Endothelial cell of umbilical vein (primary cell): ENCODE data around the gene PPP1R13B. TPM values are rescaled to one million over a fixed set of nuclear protein-coding genes. Genes with fewer than 3 reads are reported as not detected.

Source experiments
- BruUV-seq: library from RNA; stranded (reverse); fragments of 400-500 nt; replicated peaks from 2 replicates; lab custom pipeline; 2021; lab: Mats Ljungman, UMichigan
- CTCF ChIA-PET: fragments of 300-600, 350-600 bp; sonication (Branson Sonifier 250); formaldehyde crosslinking; loops from one replicate; lab custom pipeline; 2021; ENCODE audit warnings: antibody characterized with exemption, inconsistent platforms; lab: Charles Lee
- POLR2A ChIA-PET: fragments of 300-600, 350-600 bp; sonication (Branson Sonifier 250); formaldehyde crosslinking; loops from one replicate; lab custom pipeline; 2021; ENCODE audit warnings: antibody characterized with exemption, inconsistent platforms; lab: Charles Lee
- DNase-seq: peaks from one replicate; pipeline ENCODE4 v3.0.0-alpha.2; 2011; ENCODE audit warnings: low read depth, low spot score
- FAIRE-seq: peaks from 2 replicates; lab custom pipeline; 2011; peaks lifted over from hg19 to GRCh38; lab: Jason Lieb, UNC
- H2AFZ ChIP-seq: 2 replicates; pipeline ENCODE4 v1.6.0; 2012; ENCODE audit warnings: low read depth, low read length, control low read depth, inconsistent platforms
- H3K27ac ChIP-seq: 2 replicates; pipeline ENCODE4 v1.5.1; 2011; ENCODE audit warnings: low read depth, mild to moderate bottlenecking, control low read depth, low read length, moderate library complexity; ENCODE audit not compliant: insufficient read depth
- H3K27me3 ChIP-seq, 2 experiments: 2 replicates each; pipeline versions ENCODE4 v1.6.0 to v1.6.1; 2011; ENCODE audit warnings: low read length in 2 of 2, mixed read lengths in 1 of 2; ENCODE audit not compliant: control insufficient read depth in 2 of 2, insufficient read depth in 2 of 2
- H3K36me3 ChIP-seq, 2 experiments: 2 replicates in 1 of 2; 3 replicates in 1 of 2; pipeline ENCODE4 v1.5.1; 2011; ENCODE audit warnings: low read length in 2 of 2, mild to moderate bottlenecking in 1 of 2, moderate library complexity in 1 of 2; ENCODE audit not compliant: control insufficient read depth in 2 of 2, insufficient read depth in 2 of 2; ENCODE audit errors: extremely low read depth in 1 of 2
- H3K4me1 ChIP-seq: 3 replicates; pipeline ENCODE4 v1.5.1; 2011; ENCODE audit warnings: mild to moderate bottlenecking, low read length; ENCODE audit not compliant: control insufficient read depth, insufficient read depth; ENCODE audit errors: extremely low read depth
- H3K4me2 ChIP-seq: 2 replicates; pipeline ENCODE4 v1.6.1; 2011; ENCODE audit warnings: low read length, control low read depth, mixed read lengths; ENCODE audit not compliant: insufficient read depth
- H3K4me3 ChIP-seq, 3 experiments: fragments of 200-600 bp in 1 of 3; sonication (generic), shearing (Covaris generic) in 1 of 3; replicated peaks in 1 of 3; 2 replicates each; pipeline ENCODE4 v1.5.1; 2011 to 2016; ENCODE audit warnings: control low read depth in 3 of 3, low read length in 3 of 3, mild to moderate bottlenecking in 2 of 3, inconsistent platforms in 1 of 3, low read depth in 1 of 3, moderate library complexity in 1 of 3; ENCODE audit not compliant: insufficient read depth in 1 of 3
- H3K79me2 ChIP-seq: 2 replicates; pipeline ENCODE4 v1.6.0; 2012; ENCODE audit warnings: low read length, inconsistent platforms; ENCODE audit not compliant: control insufficient read depth, insufficient read depth
- H3K9ac ChIP-seq: replicated peaks from 2 replicates; pipeline ENCODE3; 2011; ENCODE audit warnings: low read length, control low read depth; ENCODE audit not compliant: insufficient read depth; ENCODE audit errors: extremely low read depth
- H3K9me1 ChIP-seq: replicated peaks from 3 replicates; pipeline ENCODE4 v1.6.0; 2011; ENCODE audit warnings: mild to moderate bottlenecking, low read length; ENCODE audit not compliant: control insufficient read depth, insufficient read depth; ENCODE audit errors: extremely low read depth
- H3K9me3 ChIP-seq: replicated peaks from 2 replicates; pipeline ENCODE4 v1.5.1; 2012; ENCODE audit warnings: low read length, inconsistent platforms; ENCODE audit not compliant: control insufficient read depth, insufficient read depth
- H4K20me1 ChIP-seq: replicated peaks from 2 replicates; pipeline ENCODE3; 2011; ENCODE audit warnings: mild to moderate bottlenecking, low read length; ENCODE audit not compliant: control insufficient read depth, insufficient read depth; ENCODE audit errors: extremely low read depth
- EZH2 ChIP-seq: IDR thresholded peaks from 2 replicates; pipeline ENCODE4 v1.6.1; 2012; ENCODE audit warnings: borderline replicate concordance, low read depth, mild to moderate bottlenecking, moderate library complexity, low read length, inconsistent platforms; ENCODE audit not compliant: severe bottlenecking
- GATA2 ChIP-seq: IDR thresholded peaks from 2 replicates; pipeline ENCODE4 v1.7.0; 2011; ENCODE audit warnings: low read depth, mild to moderate bottlenecking, moderate library complexity, mixed read lengths, low read length; ENCODE audit not compliant: insufficient read length, insufficient read depth
- POLR2A ChIP-seq: IDR thresholded peaks from 2 replicates; pipeline ENCODE4 v1.6.1; 2012; ENCODE audit warnings: low read depth, mild to moderate bottlenecking, control low read depth, low read length
- POLR2AphosphoS5 ChIP-seq: IDR thresholded peaks from 2 replicates; pipeline ENCODE4 v1.6.1; 2012; ENCODE audit warnings: low read depth, mild to moderate bottlenecking, control low read depth, low read length, moderate library complexity; ENCODE audit not compliant: insufficient read depth
- dilution Hi-C: fragments of 300-500 bp; cut with MboI; formaldehyde crosslinking; loops from one replicate; pipeline ENCODE4 v1.15.0; 2019; ENCODE audit warnings: low sequenced_read_pairs; ENCODE audit not compliant: extremely low pct_ligation_motif_present
- intact Hi-C: fragments of 100-400 bp; cut with micrococcal nuclease; formaldehyde crosslinking; loops from one replicate; pipeline ENCODE4 v1.10.0; 2022
- polyA plus RNA-seq, 4 experiments: library from polyadenylated mRNA; depleted of rRNA in 3 of 4; stranded (reverse) in 3 of 4; unstranded in 1 of 4; fragments of >200 nt; gene quantifications; 2 replicates each; pipeline versions ENCODE4 v1.2.1 to v1.2.3, GENCODE V29; 2011 to 2012; ENCODE audit warnings: missing spikeins in 1 of 4
- total RNA-seq: library from RNA; stranded (reverse); gene quantifications from 2 replicates; pipeline ENCODE4 v1.2.3, GENCODE V29; 2021
- TF ChIP-seq, protein P1 (sequence below): IDR thresholded peaks from 2 replicates; pipeline ENCODE4 v1.6.1; 2011; ENCODE audit not compliant: insufficient read depth, insufficient read length

Gene PPP1R13B
- total and polyA plus RNA-seq, 2 donors (not counting 3 experiments of a cell fraction or from before 2014, with no cell fraction given), result 10.0 to 30.0 TPM

DNA sequence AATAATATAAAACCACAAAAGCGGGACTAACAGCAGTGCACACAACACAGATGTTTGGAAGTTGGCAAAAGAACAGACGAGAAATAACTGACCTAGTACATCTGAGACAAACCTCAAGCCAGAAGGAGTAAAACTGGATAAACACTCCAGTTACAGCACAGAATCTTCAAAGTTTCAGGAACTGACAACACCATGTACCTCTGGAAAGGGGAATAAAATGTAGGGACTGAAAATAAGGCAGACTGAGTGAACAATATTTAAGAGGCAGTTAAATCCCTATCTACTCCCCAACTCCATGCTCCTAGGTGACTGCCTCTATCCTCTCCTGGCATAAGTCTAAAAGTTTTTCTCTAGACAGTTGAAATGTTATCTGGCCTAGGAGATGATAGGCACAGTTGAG, 73.9 kb downstream of the PPP1R13B start:
- Histone ChIP-seq H3K4me2 (no peak overlapping the region), H3K79me2 (no peaks in the 10 kb centered on the region), H3K9ac (no peak overlapping the region), H2AFZ (no peak overlapping the region), H3K36me3 (peaks cover 0 to 4% of the 10 kb centered on the region in 2 experiments), H3K9me3 (no peaks in the 10 kb centered on the region), H3K9me1 (no peaks in the 10 kb centered on the region), H3K4me3 (no peak overlapping the region), H3K27me3 (no peaks in the 10 kb centered on the region), H3K4me1 (no peaks in the 10 kb centered on the region), H3K27ac (no peak overlapping the region), H4K20me1 (no peaks in the 10 kb centered on the region)
- ChIA-PET CTCF (no interaction called here), POLR2A (no interaction called here)
- no peak for TF ChIP-seq POLR2A
- no TSS peak for BruUV-seq
- FAIRE-seq (no peak), DNase-seq (no peak)
- dilution Hi-C loops (no loop called here), intact Hi-C loops (no loop called here)

DNA sequence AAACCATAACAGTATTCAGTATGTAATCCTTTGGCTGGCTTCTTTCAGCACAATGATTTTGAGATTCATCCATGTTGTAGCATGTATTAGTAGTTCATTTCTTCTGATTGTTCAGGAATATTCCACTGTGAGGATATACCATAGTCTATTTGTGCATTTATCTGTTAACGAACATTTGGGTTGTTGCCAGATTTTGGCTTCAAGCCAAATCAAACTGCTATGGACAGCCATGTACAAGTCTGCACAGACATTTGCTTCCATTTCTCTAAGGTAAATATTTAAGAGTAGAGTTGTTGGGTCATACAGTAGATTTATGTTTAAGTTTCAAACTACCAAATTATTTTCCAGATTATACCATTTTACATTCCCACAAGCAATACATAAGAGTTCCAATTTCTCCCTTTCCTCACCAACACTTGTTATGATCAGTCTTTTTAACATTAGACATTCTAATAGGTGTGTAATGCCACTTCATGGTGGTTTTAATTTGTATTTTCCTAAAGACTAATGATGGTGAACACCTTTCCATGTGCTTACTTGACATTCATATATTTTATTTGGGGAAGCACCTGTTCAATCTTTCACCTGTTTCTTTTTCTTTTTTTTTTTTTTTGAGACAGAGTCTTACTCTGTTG, 75.2 kb downstream of the PPP1R13B start:
- no peak overlapping the region for H3K9ac ChIP-seq
- H3K4me1 ChIP-seq, result no peaks in the 10 kb centered on the region
- no peak overlapping the region for H3K4me2 ChIP-seq
- FAIRE-seq (no peak), DNase-seq (no peak)
- no peaks in the 10 kb centered on the region for H3K79me2 ChIP-seq
- no peaks in the 10 kb centered on the region for H4K20me1 ChIP-seq
- H2AFZ ChIP-seq, result no peak overlapping the region
- dilution Hi-C loops (no loop called here), intact Hi-C loops (no loop called here)
- no peak overlapping the region for H3K4me3 ChIP-seq
- H3K27ac ChIP-seq, result no peak overlapping the region
- H3K27me3 ChIP-seq, result no peaks in the 10 kb centered on the region
- ChIA-PET POLR2A (no interaction called here), CTCF (no interaction called here)
- no TSS peak for BruUV-seq
- H3K9me3 ChIP-seq, result no peaks in the 10 kb centered on the region
- H3K9me1 ChIP-seq, result no peaks in the 10 kb centered on the region
- H3K36me3 ChIP-seq, result peaks cover 0 to 2% of the 10 kb centered on the region in 2 experiments
- no peak for TF ChIP-seq GATA2
- no peak for TF ChIP-seq EZH2
- TF ChIP-seq, protein P1, sequence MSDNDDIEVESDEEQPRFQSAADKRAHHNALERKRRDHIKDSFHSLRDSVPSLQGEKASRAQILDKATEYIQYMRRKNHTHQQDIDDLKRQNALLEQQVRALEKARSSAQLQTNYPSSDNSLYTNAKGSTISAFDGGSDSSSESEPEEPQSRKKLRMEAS, result no peak
- TF ChIP-seq POLR2AphosphoS5, result no peak
